ENCODE data around the gene RAG1.

RAG1 gene

GRCh38 chr11:36588099-36588498 lies 20.3 kb downstream of the RAG1 start:
- no peak for DNase-seq

- DNase-seq, result no peak
Measured at GRCh38 chr11:36590513-36590912, 22.7 kb downstream of the RAG1 start.

GRCh38 chr11:36591433-36591832 lies 23.6 kb downstream of the RAG1 start:
- no peak for DNase-seq

DNA sequence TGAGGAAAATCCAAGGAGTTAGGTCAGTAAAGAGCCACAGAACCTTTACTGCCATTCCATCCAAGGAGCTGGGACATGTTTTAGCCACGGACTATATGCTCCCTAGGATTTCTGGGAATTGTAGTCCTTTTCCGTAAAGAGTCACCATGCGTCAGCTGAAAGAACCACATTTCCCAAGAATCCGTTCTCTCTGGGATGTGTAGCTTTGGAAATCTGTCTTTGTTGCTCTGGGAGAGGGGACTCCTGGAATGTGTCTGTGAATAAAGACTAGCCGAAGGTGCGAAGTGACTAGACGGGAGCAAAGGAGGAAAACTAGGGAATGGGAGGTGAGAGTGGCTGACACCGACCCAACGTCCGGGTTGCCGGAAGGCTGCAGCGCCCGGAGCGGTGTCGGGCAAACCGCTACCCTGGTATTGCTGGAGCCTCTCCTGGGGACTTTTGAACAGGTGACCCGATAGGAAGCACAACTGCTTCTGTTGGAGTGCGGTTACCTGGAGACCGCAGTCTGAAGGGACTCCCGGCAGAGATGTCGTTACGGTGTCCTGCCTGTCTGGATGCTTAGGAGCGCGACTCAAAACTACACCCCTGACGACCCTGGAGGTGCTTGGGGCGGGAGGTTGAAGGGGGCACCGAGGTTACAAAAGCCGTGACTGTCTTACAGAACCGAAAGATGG lies 26.6 kb downstream of the RAG1 start, which contains the start of gene IFTAP:
TSS of gene IFTAP (plus strand) at position 187 of the 674 bp plus-strand sequence. CDS start 15,602 bp downstream, outside the sequence.
- DNase-seq, result peak in 50 of 51 donors; percentile 5 to 93 (median 51)

- no peak for DNase-seq
Measured at GRCh38 chr11:36596880-36597279, 29.1 kb downstream of the RAG1 start.

DNA sequence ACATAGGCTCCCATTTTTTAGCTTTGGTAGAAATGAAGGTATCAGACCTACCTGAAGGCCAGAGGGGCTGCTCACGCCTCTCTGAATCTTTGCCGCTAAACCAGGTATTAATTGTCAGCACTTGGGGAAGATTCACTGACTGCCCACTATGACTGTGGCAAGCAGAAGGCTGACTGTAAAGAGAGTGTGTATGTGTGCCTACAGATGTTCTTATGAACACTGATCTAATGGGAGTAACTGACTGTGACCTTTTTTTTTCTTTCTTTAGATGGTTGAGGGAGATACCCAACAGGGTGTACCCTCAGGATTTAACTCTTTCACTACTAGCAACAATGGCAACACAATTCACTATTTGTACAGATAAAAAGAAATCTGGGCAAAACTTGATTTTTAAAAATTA lies 30.2 kb downstream of the RAG1 start, which contains the start of gene RAG2:
TSS of gene RAG2 (minus strand) at position 186 of the 400 bp plus-strand sequence. CDS start 4,068 bp downstream, outside the sequence.
- DNase-seq, result no peak

- no peak for DNase-seq
Measured at GRCh38 chr11:36600180-36600579, 32.4 kb downstream of the RAG1 start.

- DNase-seq, result no peak
Measured at GRCh38 chr11:36601155-36601554, 33.3 kb downstream of the RAG1 start.

DNA sequence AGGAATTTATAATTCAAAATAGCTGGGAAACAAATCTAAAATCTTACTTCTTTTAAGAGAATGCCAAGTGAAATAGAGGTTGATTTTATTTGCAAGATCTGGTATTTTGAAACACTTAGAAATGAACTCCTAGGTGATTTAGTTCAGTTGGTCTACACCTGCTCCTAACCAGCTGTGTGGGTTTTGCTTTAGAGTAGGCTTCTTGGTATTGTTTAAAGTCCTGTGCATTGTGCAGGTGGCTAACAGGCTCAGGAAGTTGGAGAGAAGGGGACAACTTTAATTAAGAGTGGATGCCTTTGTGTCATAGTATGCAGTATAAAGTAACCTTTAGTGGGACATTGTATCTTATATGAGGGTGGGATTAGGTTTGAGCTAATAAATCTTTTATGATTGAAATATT lies 34.3 kb downstream of the RAG1 start:
- DNase-seq, result no peak

GRCh38 chr11:36605221-36606216 lies 37.7 kb downstream of the RAG1 start:
- DNase-seq, result no peak

DNA sequence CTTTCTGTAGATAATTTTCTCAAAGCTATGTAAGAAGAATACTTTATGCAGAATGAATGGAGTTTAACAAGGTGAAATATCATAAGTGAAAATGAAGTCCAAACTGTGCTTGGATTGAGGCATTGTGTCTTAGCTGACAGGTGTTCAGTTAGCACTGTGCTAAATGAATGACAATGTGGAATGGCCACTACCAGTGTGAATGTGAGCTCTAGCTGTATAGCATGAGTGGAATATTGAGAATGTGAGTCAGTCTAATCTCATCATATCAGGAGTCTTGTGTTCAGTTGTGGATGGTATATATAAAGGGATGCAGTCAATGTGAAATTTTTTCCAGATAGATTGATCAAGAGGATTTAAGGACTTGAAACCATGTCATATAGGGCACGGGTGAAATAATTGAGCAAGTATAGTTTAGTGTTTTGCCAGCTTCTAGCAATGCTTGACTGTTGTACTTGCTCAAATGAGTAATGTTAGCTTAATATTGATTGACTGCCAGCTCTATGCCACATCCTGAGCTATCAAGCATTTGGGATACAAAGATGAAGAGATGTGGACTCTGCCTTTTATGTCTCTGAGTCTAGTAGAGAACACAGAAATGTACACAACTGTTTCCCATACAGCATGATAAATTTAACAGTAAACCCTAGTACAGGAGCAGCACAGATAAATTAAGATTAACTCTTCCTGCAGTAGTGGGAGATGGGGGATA lies 40.8 kb downstream of the RAG1 start:
- DNase-seq, result no peak

DNA sequence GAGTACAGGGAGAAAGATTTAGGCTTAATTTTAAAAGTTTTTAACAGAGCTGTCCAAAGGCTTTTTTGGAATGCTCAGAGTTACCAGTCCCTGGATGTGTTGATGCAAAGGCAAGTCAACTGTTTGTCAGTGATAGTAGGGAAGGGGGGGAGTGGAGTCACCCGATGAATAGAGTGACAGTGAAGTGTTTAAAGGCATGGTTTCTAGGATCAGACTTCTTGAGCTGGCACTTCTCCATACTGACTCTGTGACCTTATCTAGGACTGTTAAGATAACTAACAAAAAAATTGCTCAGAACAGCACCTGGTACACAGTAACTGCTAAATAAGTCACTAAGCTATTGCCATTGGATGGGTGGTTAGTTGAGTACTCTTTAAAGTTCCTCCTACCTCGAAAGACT lies 41.6 kb downstream of the RAG1 start:
- DNase-seq, result no peak

DNA sequence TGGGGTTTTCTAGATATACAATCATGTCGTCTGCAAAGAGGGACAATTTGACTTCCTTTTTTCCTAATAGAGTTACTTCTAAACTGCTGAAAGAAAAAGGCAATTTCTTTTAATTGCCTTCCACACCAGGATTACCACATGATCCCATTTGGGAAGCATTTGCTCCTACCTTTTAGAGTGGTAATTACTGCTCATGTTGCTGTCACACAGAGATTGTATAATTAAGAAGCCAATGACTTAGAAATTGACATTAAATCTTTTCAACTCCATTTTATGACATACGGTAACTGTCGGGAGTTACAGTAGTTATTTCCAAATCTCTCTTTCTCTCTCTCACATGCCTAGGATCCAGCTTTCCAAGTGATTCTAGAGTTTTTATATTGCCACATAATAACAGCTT lies 48.0 kb downstream of the RAG1 start:
- DNase-seq, result no peak

DNA sequence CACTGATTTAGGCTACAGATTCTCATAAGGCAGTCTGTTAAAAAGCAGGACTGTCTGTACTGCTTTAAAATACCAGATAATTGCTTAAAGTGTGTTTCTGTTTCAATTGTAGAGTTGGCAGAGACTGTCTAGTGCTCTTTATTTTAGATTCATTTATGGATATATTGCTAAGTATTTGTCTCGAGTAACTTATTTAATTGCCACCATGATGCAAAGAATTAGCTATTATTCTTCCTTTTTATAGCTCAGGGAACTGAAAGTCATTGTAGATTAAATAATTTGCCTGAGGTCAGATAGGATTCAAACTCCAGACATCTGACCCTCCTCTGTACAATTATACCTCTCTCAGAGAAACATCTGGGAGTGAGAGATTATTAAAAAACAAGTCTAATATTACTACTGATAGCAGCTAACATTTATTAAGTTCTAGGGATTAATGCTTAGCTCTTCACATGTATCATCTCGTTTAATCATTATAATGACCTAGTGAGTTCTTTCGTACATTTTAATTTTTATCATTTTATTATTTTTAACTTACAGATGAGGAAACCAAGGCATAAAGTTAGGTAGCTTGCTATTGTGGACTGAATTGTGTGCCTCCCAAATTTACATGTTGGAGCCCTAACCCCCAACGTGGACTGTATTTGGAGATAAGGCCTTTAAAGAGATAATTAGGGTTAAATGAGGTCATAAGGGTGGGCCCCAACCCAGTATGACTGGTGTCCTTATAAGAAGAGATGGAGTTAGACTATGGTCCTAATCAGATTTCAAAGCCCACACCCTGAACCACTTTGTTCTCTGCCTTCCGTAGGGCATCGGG lies 49.9 kb downstream of the RAG1 start:
- no peak for DNase-seq

DNA sequence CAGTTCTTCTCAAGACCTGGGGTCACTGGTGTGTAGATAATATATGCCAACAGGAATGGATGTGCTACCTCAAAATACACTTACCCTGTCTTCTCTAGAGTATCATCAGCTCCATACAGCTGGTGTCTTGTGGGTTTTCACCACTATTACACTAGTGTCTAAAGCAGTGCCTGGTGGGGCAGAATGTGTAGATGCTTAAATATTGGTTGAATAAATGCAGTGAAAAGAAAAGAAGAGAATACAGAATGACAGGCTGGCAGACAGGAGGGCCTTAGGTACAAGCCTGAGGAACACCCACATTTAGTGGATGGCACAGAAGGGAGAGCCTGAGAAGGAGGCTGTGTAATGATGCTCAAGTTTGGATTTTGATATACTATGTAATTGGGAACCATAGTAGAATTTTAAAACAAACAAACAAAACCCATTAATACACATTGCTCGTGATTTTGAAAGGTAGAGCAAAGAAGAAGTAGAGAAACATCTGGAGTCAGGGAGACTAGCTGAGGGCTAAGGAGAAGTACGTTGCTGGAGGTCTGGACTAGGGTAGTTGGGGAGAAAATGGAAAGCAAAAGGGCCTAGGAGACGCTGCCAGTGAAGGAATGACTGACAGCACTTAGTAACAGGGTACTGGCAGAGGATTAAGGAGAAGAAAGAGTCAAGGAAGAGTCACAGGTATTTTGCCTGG lies 50.7 kb downstream of the RAG1 start:
- DNase-seq, result no peak

DNA sequence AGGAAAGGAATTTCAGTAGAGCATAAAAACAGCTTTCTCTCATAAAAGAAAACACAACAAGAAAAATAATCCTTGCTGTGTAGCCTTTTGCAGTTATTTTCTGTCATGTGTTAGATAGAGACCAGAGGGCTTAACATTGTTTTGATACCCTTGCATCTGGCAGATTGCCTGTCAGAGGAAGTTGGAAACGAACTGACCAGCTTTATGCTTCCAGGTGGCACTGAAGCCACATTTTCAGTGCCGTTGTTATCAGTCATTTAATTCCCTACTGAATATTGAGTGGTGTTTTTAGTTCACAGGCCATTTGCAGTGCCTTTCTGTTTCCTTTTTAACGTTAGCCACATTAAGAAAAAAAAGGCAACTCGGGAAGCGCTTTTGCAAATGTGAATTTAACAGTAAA lies 51.7 kb downstream of the RAG1 start:
- no peak for DNase-seq

DNA sequence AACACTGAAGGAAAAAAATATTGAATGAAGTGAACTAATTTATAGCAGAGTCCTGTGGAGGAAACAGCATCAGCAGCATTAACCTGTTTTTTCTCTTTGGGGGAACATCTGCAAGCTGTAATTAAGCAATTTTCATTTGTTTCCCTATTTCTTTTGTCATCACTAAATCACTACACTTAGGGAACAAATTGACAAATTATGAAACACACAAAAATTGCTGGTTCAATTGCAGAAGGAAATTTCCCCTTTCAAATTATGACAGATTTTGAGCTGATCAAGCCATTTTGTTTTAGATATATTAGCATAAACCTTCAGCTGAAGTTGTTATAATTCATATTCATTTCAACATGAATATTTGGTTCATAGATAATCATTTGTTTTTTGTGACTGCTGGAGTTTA lies 52.4 kb downstream of the RAG1 start:
- no peak for DNase-seq

GRCh38 chr11:36622431-36623136 lies 54.8 kb downstream of the RAG1 start:
- peak in 1 of 51 donors; percentile 4 for DNase-seq

DNA sequence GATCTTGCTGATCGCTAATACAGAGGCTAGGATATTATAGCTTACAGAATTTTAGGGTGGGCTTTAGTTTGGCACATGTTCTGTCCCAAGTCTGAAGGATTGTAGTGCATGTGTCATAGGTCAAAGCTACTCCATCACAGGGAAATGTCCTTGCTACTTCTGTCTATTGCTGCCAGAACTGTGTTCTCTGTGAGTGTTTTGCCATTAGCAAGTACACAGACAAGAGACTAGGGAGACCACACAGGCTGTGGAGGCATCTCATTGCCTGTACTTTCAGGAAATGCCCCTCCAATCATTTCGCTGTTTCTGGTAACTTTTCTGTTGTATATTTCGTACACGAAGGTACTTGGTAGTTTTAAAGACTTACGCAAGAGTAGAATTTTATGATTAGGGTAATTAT lies 55.7 kb downstream of the RAG1 start:
- no peak for DNase-seq

DNA sequence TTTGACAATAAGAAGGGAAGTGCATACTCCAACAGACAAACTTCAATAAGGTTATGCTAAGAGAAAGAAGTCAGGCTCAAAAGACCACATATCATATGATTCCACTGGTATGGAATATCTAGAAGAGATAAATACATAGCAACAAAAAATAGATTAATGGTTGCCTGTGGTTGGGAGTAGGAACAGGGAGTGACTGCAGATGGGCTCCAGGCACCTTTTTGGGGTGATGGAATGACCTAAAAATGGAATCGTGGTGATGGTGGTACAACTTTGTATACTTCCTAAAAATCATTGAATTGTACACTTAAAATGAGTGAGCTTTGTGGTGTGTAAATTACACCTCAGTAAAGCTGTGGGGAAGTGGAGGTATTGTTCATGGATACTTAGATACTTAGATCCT lies 59.2 kb downstream of the RAG1 start:
- DNase-seq, result no peak
